Hepatocyte (in vitro differentiated cells): Measurements from ENCODE around the gene ZFP64.

Experiments used
- EZH2phosphoT487 ChIP-seq: fragments of 200-600 bp; sonication (generic); IDR thresholded peaks from one replicate; pipeline ENCODE4 v1.6.1; 2018; ENCODE audit warnings: antibody characterized with exemption, mild to moderate bottlenecking, low read depth, moderate library complexity; ENCODE audit not compliant: unreplicated experiment, severe bottlenecking
- TF ChIP-seq, protein P1 (sequence below): fragments of 200-600 bp; sonication (generic); IDR thresholded peaks from 2 replicates; pipeline ENCODE4 v1.5.1; 2016; ENCODE audit warnings: antibody characterized with exemption, mild to moderate bottlenecking; ENCODE audit not compliant: poor library complexity

DNA sequence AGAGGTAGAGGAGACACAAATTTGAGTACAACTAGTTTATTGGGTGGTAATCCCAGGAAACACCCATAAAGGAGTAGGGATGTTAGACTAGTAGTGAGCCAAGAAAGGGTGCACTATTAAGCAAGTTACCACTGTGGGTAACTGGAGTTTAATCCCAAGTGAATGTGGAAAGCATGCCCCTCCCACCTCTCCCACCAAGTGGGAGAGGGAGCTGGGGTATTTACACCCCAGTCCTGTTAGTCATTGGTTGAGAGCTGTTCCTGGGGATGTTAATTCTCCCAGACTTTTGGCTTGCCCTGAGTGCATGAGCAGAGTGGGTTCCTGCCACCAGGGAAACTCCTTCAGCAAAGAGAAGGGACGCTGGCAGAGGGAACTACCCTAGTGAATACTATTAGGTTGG lies 49.2 kb upstream of the ZFP64 start:
- TF ChIP-seq, protein P1, sequence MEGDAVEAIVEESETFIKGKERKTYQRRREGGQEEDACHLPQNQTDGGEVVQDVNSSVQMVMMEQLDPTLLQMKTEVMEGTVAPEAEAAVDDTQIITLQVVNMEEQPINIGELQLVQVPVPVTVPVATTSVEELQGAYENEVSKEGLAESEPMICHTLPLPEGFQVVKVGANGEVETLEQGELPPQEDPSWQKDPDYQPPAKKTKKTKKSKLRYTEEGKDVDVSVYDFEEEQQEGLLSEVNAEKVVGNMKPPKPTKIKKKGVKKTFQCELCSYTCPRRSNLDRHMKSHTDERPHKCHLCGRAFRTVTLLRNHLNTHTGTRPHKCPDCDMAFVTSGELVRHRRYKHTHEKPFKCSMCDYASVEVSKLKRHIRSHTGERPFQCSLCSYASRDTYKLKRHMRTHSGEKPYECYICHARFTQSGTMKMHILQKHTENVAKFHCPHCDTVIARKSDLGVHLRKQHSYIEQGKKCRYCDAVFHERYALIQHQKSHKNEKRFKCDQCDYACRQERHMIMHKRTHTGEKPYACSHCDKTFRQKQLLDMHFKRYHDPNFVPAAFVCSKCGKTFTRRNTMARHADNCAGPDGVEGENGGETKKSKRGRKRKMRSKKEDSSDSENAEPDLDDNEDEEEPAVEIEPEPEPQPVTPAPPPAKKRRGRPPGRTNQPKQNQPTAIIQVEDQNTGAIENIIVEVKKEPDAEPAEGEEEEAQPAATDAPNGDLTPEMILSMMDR, result no peak
- no peak for TF ChIP-seq EZH2phosphoT487
